HG03342 (cell line): ENCODE measurements around the gene COQ8B.

Source experiments
- ATAC-seq: cut with Tn5 transposase; IDR thresholded peaks from one replicate; pipeline ENCODE4 v1.9.1; 2021; ENCODE audit warnings: mild to moderate bottlenecking, moderate library complexity; ENCODE audit not compliant: unreplicated experiment

The COQ8B gene

GRCh38 chr19:40642051-40642706 is 74.5 kb downstream of the COQ8B start:
- ATAC-seq: no peak
